Nephron progenitor cell (in vitro differentiated cells): ENCODE data around the gene S100A8.

Experiments used
- DNase-seq: peaks from one replicate; pipeline ENCODE4 v3.0.0; 2021
- H3K27ac Mint-ChIP-seq: 2 replicates; pipeline ENCODE4 v1.8.0; 2021; ENCODE audit warnings: mild to moderate bottlenecking, moderate library complexity, mixed read lengths
- H3K27me3 Mint-ChIP-seq: 2 replicates; pipeline ENCODE4 v1.8.0; 2021; ENCODE audit warnings: mild to moderate bottlenecking, low read depth, mixed read lengths; ENCODE audit not compliant: poor library complexity
- H3K36me3 Mint-ChIP-seq: 2 replicates; pipeline ENCODE4 v1.8.0; 2021; ENCODE audit warnings: low read depth, mixed read lengths
- H3K4me1 Mint-ChIP-seq: 2 replicates; pipeline ENCODE4 v1.8.0; 2021; ENCODE audit warnings: mixed read lengths
- H3K4me3 Mint-ChIP-seq: 2 replicates; pipeline ENCODE4 v1.8.0; 2021; ENCODE audit warnings: mild to moderate bottlenecking, moderate library complexity, mixed read lengths
- H3K9me3 Mint-ChIP-seq: 2 replicates; pipeline ENCODE4 v1.8.0; 2021; ENCODE audit warnings: mild to moderate bottlenecking, moderate library complexity, mixed read lengths
- CTCF ChIP-seq: fragments of 200-600 bp; sonication (generic); IDR thresholded peaks from 2 replicates; pipeline ENCODE4 v1.5.0; 2021; ENCODE audit warnings: antibody characterized with exemption

Gene S100A8

GRCh38 chr1:153346077-153346723, 44.7 kb downstream of the S100A8 start:
- Mint-ChIP-seq H3K36me3 (no peaks in the 10 kb centered on the region), H3K4me1 (no peaks in the 10 kb centered on the region), H3K27ac (no peak overlapping the region), H3K9me3 (peaks cover 3% of the 10 kb centered on the region), H3K4me3 (no peak overlapping the region), H3K27me3 (peaks cover 41% of the 10 kb centered on the region)
- TF ChIP-seq CTCF, result no peak
- DNase-seq, result no peak

- Mint-ChIP-seq H3K4me3 (no peak overlapping the region), H3K27me3 (peaks cover 40% of the 10 kb centered on the region), H3K27ac (no peak overlapping the region), H3K4me1 (no peaks in the 10 kb centered on the region), H3K36me3 (no peaks in the 10 kb centered on the region), H3K9me3 (peaks cover 3% of the 10 kb centered on the region)
- no peak for TF ChIP-seq CTCF
- DNase-seq, result no peak
Measured at GRCh38 chr1:153345187-153346076, 45.4 kb downstream of the S100A8 start.

- DNase-seq, result no peak
- no peak for TF ChIP-seq CTCF
- no peak overlapping the region for H3K4me3 Mint-ChIP-seq
- H3K27me3 Mint-ChIP-seq, result peaks cover 36% of the 10 kb centered on the region
- H3K9me3 Mint-ChIP-seq, result peaks cover 3% of the 10 kb centered on the region
- H3K27ac Mint-ChIP-seq, result no peak overlapping the region
- no peaks in the 10 kb centered on the region for H3K36me3 Mint-ChIP-seq
- H3K4me1 Mint-ChIP-seq, result no peaks in the 10 kb centered on the region
Measured at GRCh38 chr1:153344718-153345025, 46.2 kb downstream of the S100A8 start.

- no peak for DNase-seq
- Mint-ChIP-seq H3K4me3 (no peak overlapping the region), H3K27me3 (peaks cover 33% of the 10 kb centered on the region), H3K4me1 (no peaks in the 10 kb centered on the region), H3K36me3 (no peaks in the 10 kb centered on the region), H3K9me3 (peaks cover under 1% of the 10 kb centered on the region), H3K27ac (no peak overlapping the region)
- TF ChIP-seq CTCF, result no peak
Measured at GRCh38 chr1:153343811-153344717, 46.8 kb downstream of the S100A8 start.

GRCh38 chr1:153343040-153343681, 47.7 kb downstream of the S100A8 start:
- H3K4me1 Mint-ChIP-seq, result no peaks in the 10 kb centered on the region
- H3K27ac Mint-ChIP-seq, result no peak overlapping the region
- TF ChIP-seq CTCF, result no peak
- peaks cover 27% of the 10 kb centered on the region for H3K27me3 Mint-ChIP-seq
- no peak for DNase-seq
- H3K9me3 Mint-ChIP-seq, result no peaks in the 10 kb centered on the region
- no peaks in the 10 kb centered on the region for H3K36me3 Mint-ChIP-seq
- no peak overlapping the region for H3K4me3 Mint-ChIP-seq
